T-helper 2 cell treated with Interferon-gamma antibody and Interleukin-4, amounts not matched to agents 100 ng/mL and 5 ng/mL, for 36 hours (primary cell): ENCODE results near the gene CHSY1. TPM values are rescaled to one million over a fixed set of nuclear protein-coding genes. Genes with fewer than 3 reads are reported as not detected.

Experiments
- intact Hi-C: fragments of 100-400 bp; cut with micrococcal nuclease; formaldehyde crosslinking; loops from one replicate; pipeline ENCODE4 v1.15.1; 2023
- total RNA-seq: library from RNA; stranded (reverse); gene quantifications from 2 replicates; pipeline ENCODE4 v1.2.3, GENCODE V29; 2022

Gene CHSY1
- total RNA-seq, 1 donor from 2014 or later: 37.5 TPM

DNA sequence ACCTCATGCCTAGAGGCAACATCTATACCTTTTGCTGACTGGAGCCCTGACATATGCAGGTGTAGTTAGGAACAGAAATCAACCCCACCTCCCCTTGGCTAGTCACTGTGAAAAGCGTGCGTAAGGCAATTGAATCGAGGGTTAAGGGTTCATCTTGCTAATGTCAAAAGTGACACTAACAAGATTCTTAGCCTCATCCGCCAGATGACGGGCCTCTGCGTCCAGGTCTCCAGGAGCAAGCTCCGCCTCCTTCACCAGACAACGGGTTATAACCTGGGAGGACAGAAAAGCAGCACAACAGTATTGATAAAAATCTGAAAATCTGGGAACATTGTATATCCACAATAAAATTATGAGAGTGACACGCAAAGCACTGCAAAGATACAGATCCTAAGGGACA is 20.7 kb upstream of the CHSY1 start:
- intact Hi-C loops: no loop called here

DNA sequence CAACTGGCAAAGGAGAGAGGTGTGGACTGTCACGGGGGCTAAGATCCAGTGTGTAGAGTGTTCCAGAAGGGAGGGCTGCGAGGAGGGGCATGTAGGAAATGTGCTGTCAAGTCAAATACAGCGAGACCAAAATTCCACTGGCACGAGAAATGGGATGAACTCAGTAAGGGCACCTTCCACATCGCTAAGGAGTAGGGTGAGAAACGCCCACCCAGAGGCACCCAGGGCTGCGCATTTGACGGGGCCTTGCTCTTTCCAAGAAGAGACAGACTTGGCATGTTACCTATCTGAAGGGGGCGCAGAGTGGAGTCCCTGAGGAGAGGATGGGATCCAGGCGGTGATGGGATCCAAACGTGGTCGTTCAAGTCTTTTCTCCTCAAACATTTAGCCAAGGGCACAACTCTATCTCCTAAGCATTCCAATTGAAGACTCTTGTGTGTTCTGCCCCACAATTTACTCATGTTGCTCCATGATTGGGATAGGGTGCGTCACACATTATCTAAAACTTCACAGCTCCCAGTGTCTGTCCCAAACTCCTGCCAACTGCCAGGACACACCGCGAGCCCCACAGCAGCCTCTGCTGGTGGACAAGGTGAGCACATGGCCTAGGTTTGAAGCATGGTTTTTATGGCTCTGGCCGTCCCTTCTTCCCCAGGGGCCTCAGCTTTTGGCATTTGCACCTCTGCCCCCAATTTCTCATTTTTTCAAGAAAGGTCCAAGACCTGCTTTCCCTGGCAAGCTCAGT is 17.8 kb upstream of the CHSY1 start:
- intact Hi-C loops: no loop called here

DNA sequence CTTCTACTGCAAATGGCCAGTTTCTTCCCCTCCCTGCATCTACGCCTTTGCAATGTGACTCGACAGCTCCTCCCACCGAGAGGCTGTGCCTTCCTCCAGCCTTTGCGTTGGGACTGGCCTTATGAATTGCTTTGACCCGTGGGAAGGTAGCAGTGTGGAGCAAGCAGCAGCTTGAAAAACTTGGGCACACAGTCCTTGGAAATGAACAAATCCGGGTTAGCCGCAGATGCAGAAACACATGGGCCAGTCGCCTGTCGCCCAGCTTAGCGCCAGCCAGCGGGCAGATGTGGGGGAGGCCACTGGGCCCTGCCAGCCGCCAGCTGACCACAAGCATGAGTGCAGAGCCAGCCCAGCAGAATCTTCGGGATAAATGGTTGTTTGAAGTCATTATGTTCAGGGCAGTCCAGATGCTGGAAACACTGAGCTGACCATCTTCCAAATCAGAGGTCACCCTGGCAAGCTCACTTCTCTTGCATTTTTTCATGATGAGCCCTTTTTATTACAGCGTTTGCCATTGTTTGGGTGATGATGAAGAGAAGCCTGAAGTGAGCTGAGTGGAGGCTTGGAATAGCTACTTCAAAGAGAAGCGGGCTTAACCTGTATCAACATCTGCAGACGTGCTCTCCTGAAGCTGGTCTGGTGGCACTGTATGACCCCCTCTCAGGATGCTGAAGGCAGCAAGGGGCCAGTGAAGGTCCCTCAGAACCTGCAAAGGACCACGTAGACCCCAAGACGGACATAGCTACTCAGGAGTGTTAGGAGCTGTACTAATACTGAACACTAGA is 15.7 kb upstream of the CHSY1 start:
- intact Hi-C loops: no loop called here

DNA sequence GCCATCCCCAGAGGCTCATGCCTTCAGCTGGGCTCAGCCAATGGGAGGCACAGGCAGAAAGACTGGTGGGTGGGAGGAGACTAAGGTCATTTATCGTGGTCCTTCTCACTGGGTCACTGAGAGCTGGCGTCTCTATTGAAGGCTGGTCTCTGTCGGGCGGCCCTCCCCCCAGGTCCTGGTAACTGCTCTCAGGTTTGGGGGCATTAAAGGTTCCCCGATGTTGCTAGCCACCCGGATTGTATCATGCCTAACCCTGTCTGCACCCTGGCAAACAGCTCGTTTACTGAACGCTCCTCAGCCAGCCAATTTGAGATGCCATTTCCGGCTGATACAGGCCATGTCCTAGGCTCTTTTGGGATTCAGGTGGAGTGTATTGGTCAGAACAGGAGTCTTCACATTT is 14.9 kb upstream of the CHSY1 start:
- intact Hi-C loops: no loop called here

DNA sequence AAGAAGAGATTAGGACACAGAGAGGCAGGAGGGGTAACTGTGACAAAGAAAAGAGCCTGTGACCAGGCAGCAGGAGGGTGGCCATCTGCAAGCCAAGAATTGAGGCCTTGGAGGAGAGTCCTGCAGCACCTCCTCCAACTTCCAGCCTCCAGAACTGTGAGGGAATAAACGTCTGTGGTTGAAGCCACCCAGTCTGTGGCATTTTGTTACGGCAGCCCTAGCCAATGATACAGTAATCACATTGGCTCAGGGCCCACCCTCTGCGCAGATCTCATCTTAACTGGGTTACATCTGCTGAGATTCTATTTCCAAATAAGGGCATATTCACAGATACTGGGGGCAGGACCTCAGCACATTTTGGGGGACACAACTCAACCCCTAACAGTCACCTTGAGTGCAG is 14.2 kb upstream of the CHSY1 start:
- intact Hi-C loops: no loop called here

DNA sequence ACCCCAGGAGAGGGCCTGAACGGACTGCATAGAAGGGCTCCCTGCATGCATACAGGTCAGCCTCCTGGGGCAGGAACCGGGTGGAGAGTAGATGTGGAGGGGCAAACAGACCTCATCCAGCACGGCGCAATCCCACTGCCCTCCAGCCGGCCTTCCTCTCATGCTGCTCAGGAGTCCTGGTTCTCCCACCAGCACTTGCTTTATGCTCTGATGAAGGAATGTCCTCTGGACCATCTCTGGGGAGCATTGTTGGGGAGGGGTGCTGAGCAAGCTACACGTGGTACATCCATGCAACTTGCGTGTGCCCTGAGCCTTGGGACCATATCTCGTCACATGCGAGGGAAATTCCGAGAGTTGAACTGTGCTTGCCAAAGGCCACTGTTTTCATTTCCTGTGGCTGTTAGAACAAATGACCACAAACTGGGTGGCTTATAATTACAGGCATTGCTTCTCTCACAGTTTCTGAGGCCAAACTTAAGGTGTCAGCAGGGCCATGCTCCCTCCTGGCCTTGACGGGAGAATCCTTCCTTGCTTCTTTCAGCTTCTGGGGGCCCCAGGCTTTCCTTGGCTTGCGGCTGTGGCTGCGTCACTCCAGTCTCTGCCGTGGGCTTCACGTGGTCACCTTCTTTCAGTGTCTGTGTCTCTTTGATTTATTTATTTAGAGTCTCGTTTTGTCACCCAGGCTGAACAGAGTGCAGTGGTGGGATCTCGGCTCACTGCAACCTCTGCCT is 13.2 kb upstream of the CHSY1 start:
- intact Hi-C loops: no loop called here

DNA sequence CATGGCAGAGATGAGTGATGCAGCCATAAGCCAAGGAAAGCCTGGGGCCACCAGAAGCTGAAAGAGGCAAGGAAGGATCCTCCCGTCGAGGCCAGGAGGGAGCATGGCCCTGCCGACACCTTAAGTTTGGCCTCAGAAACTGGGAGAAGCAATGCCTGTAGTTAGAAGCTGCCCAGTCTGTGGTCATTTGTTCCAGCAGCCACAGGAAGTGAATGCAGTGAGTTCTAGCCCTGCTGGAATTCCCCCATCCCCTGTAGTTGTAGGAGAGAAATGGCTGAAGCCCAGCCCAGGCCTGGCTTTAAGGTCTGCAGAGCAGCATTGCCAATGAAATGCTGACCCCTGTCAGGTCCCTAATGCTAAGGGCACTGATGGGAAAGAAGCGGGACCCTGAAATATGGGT is 12.2 kb upstream of the CHSY1 start:
- intact Hi-C loops: no loop called here

DNA sequence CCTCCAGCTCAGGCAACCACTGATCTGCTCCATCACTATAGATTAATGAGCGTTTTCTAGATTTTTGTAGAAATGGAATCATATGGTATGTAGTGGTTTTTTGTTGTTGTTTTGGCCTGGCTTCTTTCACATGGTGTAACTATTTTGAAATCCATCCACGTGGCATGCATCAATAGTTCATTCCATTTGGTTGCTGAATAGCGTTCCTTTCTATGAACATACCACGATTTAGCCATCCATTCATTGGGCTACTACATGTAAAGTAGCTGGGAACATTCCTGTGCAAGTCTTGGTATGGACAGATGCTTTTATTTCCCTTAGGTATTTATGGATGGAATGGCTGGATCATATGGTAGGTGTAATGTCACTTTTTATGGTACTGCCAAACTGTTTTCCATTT is 10.7 kb upstream of the CHSY1 start:
- intact Hi-C loops: no loop called here

DNA sequence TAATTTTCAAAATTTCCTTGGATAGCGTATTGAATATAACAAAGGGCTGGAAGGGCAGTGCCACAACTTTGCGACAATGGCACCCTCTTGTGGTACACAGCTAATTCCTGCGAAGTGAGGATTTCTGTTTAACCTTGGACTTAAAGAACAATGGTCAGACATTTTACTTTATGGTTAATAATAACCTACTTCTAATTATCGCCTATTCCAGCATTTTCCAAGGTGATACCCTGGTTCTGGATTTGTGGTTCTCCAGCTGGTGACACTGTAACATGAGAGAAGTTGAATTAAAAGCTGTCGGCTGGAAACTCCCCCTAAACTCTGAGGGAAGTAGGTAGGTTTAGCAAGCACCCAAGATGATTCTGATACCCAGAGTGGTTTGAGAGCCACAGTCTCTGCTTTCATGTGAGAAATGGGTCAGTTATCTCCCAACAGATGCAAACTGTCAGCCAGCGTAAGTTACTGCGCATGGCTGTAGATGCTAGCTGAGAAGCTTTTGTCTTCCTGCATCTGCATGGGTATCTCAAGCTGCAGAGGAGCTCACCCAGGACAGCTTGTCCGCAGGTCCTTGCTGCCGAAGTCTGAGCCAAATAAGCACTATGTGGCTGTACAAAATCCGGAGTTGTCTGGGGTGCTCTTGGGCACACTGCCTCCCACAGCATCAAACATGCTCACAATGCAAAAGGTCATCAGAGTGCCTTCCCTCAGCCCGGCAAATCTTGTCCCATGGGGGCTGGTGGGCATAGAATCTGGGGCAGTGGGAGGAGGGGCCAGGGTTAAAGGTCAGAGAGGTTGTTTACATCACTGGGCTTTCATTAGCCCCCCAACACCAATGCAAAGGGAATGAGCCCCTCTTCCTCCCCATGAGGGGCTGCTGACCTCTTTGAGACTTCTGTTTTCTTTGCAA is 6.6 kb upstream of the CHSY1 start:
- intact Hi-C loops: loop anchor here (1.0 to 5.0 kb wide), 3 partner anchors 170 to 341 kb away; partner anchors contain the start of gene LRRK1

DNA sequence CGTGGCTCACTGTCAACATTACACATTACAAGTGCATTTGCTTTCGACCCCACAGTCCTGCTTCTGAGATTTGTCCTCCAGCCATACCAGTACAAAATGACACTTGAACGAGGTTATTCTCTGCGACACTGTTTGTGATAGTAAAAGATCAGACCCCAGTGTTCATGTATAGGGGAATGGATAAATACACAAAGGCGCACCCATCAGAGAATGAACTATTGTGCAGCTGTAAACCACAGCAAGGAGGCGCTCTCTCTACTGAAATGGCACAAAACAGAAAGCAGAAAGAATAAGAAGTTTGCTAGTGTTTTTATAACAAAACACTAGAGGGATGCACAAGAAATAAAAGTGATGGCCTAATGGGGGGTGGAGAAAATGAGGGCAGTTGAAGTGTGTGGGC is 4.9 kb upstream of the CHSY1 start:
- intact Hi-C loops: loop anchor here (5.0 kb wide), 1 partner anchor 339 kb away; the partner anchor contains the start of gene LRRK1

DNA sequence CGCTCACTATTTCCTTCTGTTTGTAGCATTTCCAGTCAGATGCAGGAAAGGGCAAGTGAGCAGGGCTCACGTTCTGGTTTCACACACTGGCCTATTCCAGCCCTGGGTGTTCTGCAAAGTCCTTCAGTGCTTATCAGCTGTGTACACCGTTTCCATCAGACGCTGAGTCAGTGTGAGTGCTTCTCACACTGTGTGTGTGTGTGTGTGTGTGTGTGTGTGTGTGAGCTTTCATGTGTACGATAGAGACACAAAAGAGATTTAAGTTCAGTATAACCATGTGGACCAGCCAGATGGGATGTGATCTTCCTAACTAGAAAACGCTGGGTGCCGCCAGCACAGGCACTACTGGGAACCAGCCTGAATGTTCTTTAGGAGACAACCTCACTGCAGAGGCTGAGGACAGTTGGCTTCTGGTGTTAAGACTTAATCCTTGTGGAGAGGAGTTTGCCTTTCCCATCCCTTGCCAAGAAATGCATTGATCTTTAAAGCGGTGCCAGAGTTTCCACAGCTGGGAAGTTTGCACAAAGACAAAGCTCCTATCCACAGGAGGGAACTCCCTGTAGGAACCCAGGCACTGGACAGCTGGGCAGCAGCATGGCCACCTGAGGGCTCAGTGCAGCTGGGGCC is 3.9 kb upstream of the CHSY1 start:
- intact Hi-C loops: loop anchor here (5.0 kb wide), 1 partner anchor 338 kb away; the partner anchor contains the start of gene LRRK1

DNA sequence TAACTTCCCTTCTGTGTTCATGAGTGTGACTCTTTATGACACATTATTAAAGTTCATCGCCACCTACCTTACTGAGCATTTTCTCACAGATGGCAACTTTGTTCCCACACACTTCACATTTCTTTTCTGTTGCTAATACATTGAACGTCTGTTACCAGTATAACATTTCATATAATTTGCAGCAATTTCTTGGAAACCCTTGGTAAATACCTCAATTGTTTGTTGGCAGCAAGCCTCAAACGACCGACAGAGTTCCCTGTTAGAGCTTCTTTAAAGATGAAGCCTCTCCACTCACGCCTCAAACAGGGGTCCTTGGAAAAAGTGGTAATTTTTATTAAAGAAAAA is 3.2 kb upstream of the CHSY1 start:
- intact Hi-C loops: loop anchor here (5.0 kb wide), 1 partner anchor 338 kb away; the partner anchor contains the start of gene LRRK1

DNA sequence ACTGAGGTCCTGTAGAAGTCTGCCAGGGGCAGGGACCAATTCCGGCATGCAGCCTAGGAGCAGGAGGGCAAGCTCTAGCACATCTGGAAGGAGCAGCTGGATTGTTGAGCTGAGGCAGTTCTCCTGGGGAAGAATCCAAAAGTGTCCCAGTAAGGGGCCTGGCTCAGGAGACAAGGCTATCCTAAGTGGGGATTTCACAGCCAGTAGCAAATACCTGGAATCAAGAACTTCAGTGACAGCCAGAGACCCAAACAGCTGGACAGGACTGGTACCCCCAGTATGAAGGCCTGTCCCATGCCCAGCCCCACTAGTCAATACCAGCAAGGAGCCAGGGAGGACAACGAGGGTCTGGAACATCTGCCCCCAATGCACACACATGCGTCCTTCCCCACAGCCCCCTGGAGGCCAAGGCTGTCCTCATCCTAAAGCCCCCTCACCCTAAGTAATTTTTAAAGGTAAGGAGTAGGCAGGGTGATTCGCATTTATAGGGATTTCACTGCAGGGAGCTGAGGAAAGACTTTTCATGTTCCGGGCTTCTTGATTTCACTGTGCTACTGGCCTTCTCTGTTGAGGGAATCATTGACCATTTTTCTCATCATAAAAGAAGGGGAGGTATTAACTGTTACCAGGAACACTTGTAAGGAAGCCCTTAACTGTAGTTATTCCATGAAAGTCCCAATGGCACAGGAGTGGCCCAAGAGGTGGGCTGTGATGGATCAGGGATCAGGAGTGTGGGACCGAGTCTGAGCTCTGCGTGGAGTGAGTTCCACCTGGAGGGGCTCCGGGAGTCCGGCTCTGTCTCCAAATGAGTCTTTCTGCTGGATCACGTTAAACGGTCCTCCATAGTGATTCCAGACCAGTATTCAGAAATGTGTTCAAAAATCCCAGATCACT is 2.6 kb upstream of the CHSY1 start:
- intact Hi-C loops: loop anchor here (5.0 kb wide), 1 partner anchor 337 kb away; the partner anchor contains the start of gene LRRK1

DNA sequence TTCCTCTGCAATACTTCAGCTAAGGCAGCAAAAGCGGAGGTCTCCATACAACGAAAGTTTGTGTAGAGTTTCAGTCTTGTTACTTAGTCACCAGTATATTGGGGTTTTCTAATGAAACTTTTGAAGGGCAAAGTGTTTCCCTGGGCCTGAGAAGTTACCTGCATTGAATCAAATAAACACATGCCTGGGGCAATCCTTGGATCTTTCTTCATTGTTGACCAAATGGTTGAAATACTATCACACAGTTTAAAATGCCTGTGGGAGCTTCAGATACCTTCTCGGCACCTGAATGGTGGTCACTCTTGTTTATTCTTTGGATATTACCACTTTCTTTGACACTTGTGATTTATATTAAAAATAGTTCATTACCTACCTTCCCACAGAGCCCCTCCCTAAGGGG is 988 bp upstream of the CHSY1 start:
- intact Hi-C loops: loop anchor here (2.0 kb wide), 1 partner anchor 42 kb away; the partner anchor contains the start of gene SNRPA1

DNA sequence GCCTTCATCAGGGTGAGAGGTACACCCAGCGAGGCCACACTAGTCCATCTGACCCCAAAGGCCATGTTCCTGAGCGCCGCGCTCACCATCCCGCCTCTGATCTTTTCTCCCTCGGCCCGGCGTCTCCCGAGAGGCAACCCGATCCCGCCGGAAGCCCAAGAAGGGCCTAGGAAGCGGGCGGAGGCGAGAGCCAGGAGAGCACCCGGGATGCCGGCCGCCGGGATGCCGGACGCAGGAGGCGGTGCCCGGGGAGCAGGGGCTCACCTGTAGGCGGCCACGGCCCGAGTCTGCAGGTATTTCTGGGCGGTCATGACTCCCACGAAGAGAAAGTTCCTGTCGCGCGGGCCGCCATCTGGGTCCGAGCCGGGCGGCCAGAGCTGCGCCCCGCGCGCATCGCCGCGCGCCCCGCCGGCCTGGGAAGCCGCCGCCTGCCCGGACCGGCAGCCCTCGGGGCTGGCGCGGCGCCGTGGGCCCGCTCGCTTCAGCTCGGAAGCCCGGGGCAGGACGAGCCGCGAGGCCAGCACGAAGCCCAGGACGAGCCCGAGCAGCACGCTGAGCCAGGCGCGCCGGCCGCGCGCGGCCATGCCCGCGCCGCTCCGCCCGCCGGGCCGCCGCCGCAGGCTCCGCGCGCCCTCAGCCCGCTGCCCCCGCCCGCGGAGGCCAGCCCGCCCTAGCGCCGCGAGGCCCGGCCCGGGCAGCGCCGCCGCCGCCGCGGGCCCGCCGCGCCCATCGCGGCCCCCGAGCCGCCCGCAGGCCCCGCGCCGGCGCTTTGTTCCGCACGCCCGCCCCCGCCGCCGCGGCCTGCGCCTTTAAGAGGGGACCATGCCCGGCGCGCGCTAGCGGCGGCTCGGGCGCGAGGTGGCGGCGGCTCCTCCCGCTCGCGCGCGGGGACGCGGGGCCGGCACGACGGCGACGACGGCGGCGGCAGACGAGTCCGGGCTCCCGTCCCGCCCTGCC is 697 bp downstream of the CHSY1 start:
- intact Hi-C loops: loop anchor here (1.0 to 2.0 kb wide), 2 partner anchors 9 to 648 kb away; partner anchors contain the start of genes ASB7 and LINS1

DNA sequence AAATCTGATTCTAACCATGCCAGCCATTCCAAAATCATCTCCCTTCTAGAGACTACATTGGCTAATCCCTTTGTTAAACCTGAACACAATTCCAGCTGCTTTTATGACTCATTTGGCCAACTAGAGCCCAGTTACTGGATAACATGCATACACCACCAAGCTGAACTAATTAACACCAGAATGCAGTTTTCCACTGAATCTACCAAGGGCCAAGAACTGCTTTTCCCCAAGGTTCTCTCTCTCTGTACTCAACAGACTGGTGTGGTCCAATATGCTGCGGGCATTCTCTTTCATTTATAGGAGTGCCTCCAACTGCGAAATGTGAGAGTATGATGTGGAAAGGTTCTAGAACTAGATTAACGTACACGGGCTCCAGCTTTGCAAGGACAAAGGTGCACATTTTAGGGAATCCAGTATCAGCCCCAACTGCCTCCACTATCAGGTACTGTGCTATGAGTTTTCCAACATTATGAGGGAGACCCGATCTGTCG is 1.5 kb downstream of the CHSY1 start:
- intact Hi-C loops: loop anchor here (1.0 to 2.0 kb wide), 2 partner anchors 8 to 648 kb away; partner anchors contain the start of genes ASB7 and LINS1

DNA sequence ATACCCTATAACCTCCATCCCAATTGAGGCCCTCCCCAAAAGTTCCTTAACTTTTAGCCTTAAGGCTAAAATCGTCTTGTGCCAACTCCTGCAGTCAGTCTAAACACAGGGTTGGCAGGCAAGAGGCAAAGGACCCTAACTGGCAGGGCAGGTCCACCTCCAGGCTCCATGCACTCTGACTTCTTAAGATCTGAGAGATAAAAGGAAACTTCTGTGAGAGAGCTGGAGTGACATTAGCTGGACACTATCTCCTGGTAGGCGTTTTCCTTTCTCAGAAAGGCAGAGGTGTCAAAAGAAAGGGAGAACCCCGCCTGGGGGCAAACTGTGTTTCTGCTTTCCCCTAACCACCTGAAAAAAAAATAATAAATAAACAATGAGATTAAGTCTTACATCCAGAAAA is 3.6 kb downstream of the CHSY1 start:
- intact Hi-C loops: no loop called here
